Mesenteric fat pad (tissue), 1 donor: ENCODE results near the gene TGFB2. TPM values are rescaled to one million over a fixed set of nuclear protein-coding genes. Genes with fewer than 3 reads are reported as not detected.

Source experiments
- DNase-seq: peaks from one replicate; pipeline ENCODE4 v3.0.0-alpha.2; 2020; ENCODE audit warnings: low spot score
- total RNA-seq: library from RNA; stranded (reverse); fragmentation: NEBNext Ultra II Directional; extraction: Animal tissue kit (Norgen Biotek cat#: 25700); gene quantifications from one replicate; pipeline ENCODE4 v1.2.1, GENCODE V29; 2021
- donor health status: DM: yes; HTN: yes; CAD: no.

Gene TGFB2
- total RNA-seq, 1 donor from 2014 or later = 1.6 TPM

- DNase-seq = no peak
Observed at GRCh38 chr1:218332416-218332815, 12.7 kb upstream of the TGFB2 start.

- DNase-seq = no peak
Observed at GRCh38 chr1:218336328-218336727, 8.8 kb upstream of the TGFB2 start.

GRCh38 chr1:218339267-218339831 is 5.8 kb upstream of the TGFB2 start:
- DNase-seq = no peak

- DNase-seq = no peak
Observed at GRCh38 chr1:218341325-218341724, 3.8 kb upstream of the TGFB2 start.

- DNase-seq = no peak
Observed at GRCh38 chr1:218342091-218342490, 3.0 kb upstream of the TGFB2 start.

GRCh38 chr1:218345673-218346390 is 696 bp downstream of the TGFB2 start:
- no peak for DNase-seq

- no peak for DNase-seq
Observed at GRCh38 chr1:218346391-218347204, 1.5 kb downstream of the TGFB2 start.

GRCh38 chr1:218347336-218347722 is 2.2 kb downstream of the TGFB2 start:
- no peak for DNase-seq

GRCh38 chr1:218347723-218348627 is 2.8 kb downstream of the TGFB2 start:
- DNase-seq = no peak

GRCh38 chr1:218348628-218349071 is 3.5 kb downstream of the TGFB2 start:
- no peak for DNase-seq

GRCh38 chr1:218349348-218350034 is 4.4 kb downstream of the TGFB2 start:
- DNase-seq = no peak

- no peak for DNase-seq
Observed at GRCh38 chr1:218350035-218350525, 4.9 kb downstream of the TGFB2 start.

- DNase-seq = no peak
Observed at GRCh38 chr1:218350801-218351266, 5.7 kb downstream of the TGFB2 start.

GRCh38 chr1:218351391-218352074 is 6.4 kb downstream of the TGFB2 start:
- DNase-seq = no peak

GRCh38 chr1:218352075-218352438 is 6.9 kb downstream of the TGFB2 start:
- no peak for DNase-seq

- DNase-seq = no peak
Observed at GRCh38 chr1:218353656-218354055, 8.5 kb downstream of the TGFB2 start.

GRCh38 chr1:218355278-218355677 is 10.1 kb downstream of the TGFB2 start:
- DNase-seq = no peak

- no peak for DNase-seq
Observed at GRCh38 chr1:218357211-218357892, 12.2 kb downstream of the TGFB2 start.

GRCh38 chr1:218357893-218358232 is 12.7 kb downstream of the TGFB2 start:
- DNase-seq = no peak
